ENCODE data around the gene PTPN22. TPM values are rescaled to one million over a fixed set of nuclear protein-coding genes. Genes with fewer than 3 reads are reported as not detected.
"Not testable (repeated sequence)": the region's sequence is repeated elsewhere in the genome, so short reads cannot be mapped to it uniquely, and the experiment has no call there.

PTPN22 gene
- total RNA-seq, 3 donors from 2014 or later (not counting 1 experiment from before 2014, with no cell fraction given): 98.4 to 122 (median 104) TPM

- no peaks in the 10 kb centered on the region for H3K27me3 Mint-ChIP-seq (ENCODE audit: low read depth in 2 of 2)
- intact Hi-C loops (cut with micrococcal nuclease): no loop called here
- no peaks in the 10 kb centered on the region for H3K27me3 ChIP-seq (ENCODE audit: control insufficient read depth, insufficient read depth, low read length)
Measured at GRCh38 chr1:113854234-113854633, 17.3 kb downstream of the PTPN22 start.

GRCh38 chr1:113852694-113853093 is 18.8 kb downstream of the PTPN22 start:
- peaks cover 14% of the 10 kb centered on the region in 2 donors for H3K4me1 Mint-ChIP-seq
- H3K27me3 Mint-ChIP-seq (ENCODE audit: low read depth in 2 of 2); ATAC-seq; H3K27ac ChIP-seq (ENCODE audit: low read length); H3K4me3 Mint-ChIP-seq; H3K9me3 ChIP-seq (ENCODE audit: control insufficient read depth, insufficient read depth, low read length); H3K4me3 ChIP-seq (ENCODE audit: low read length); H3K4me1 ChIP-seq (ENCODE audit: control insufficient read depth, insufficient read depth, low read length); H3K27me3 ChIP-seq (ENCODE audit: control insufficient read depth, insufficient read depth, low read length); intact Hi-C loops (cut with micrococcal nuclease); DNase-seq; H3K9me3 Mint-ChIP-seq; H3K27ac Mint-ChIP-seq: not testable (repeated sequence)
- peaks cover 65% of the 10 kb centered on the region for H3K36me3 ChIP-seq (ENCODE audit: control insufficient read depth, insufficient read depth, low read length)
- peaks cover 18% of the 10 kb centered on the region for H3K36me3 Mint-ChIP-seq
- 87% methylated on average over 6 of the region's 6 CpGs for WGBS (ENCODE audit: insufficient coverage)

More at GRCh38 chr1:113854234-113854633, 17.3 kb downstream of the PTPN22 start:
- Mint-ChIP-seq H3K27ac (peak overlapping the region in 1 of 2 donors; percentile 22), H3K4me3 (no peak overlapping the region), H3K36me3 (peaks cover 20% of the 10 kb centered on the region), H3K4me1 (peaks cover 22 to 26% of the 10 kb centered on the region in 2 donors), H3K9me3 (no peaks in the 10 kb centered on the region)
- no peak for TF ChIP-seq CTCF (IDR thresholded peaks at IDR 0.05)
- no peak for ATAC-seq
- H3K4me3 ChIP-seq (ENCODE audit: low read length): no peak overlapping the region
- DNase-seq: no peak
- H3K4me1 ChIP-seq (ENCODE audit: control insufficient read depth, insufficient read depth, low read length): peaks cover 11% of the 10 kb centered on the region
- peaks cover 63% of the 10 kb centered on the region for H3K36me3 ChIP-seq (ENCODE audit: control insufficient read depth, insufficient read depth, low read length)
- no peaks in the 10 kb centered on the region for H3K9me3 ChIP-seq (ENCODE audit: control insufficient read depth, insufficient read depth, low read length)
- no peak overlapping the region for H3K27ac ChIP-seq (ENCODE audit: low read length)
- WGBS (ENCODE audit: insufficient coverage): no CpG with 5 or more reads among the region's 1 CpG

- H3K27me3 Mint-ChIP-seq (ENCODE audit: low read depth in 2 of 2): no peaks in the 10 kb centered on the region
- DNase-seq (peak in 1 of 2 donors; percentile 35), ATAC-seq (peak in 2 of 3 donors; percentile 51 to 68)
- intact Hi-C loops (cut with micrococcal nuclease): no loop called here
- WGBS (ENCODE audit: insufficient coverage): 63% methylated on average over 2 of the region's 3 CpGs
- no peak for TF ChIP-seq CTCF (IDR thresholded peaks at IDR 0.05)
- Histone ChIP-seq H3K36me3 (ENCODE audit: control insufficient read depth, insufficient read depth, low read length) (peaks cover 65% of the 10 kb centered on the region), H3K27me3 (ENCODE audit: control insufficient read depth, insufficient read depth, low read length) (no peaks in the 10 kb centered on the region), H3K4me1 (ENCODE audit: control insufficient read depth, insufficient read depth, low read length) (peaks cover 7% of the 10 kb centered on the region), H3K9me3 (ENCODE audit: control insufficient read depth, insufficient read depth, low read length) (no peaks in the 10 kb centered on the region), H3K4me3 (ENCODE audit: low read length) (no peak overlapping the region), H3K27ac (ENCODE audit: low read length) (peak overlapping the region; percentile 30)
- no peak overlapping the region for H3K4me3 Mint-ChIP-seq
- no peaks in the 10 kb centered on the region for H3K9me3 Mint-ChIP-seq
- peaks cover 15% of the 10 kb centered on the region for H3K36me3 Mint-ChIP-seq
- peaks cover 14% of the 10 kb centered on the region in 2 donors for H3K4me1 Mint-ChIP-seq
- H3K27ac Mint-ChIP-seq: peak overlapping the region; percentile 64 to 82
Measured at GRCh38 chr1:113850127-113850796, 21.2 kb downstream of the PTPN22 start.

- TF ChIP-seq CTCF (IDR thresholded peaks at IDR 0.05): no peak
- no peak overlapping the region for H3K4me3 ChIP-seq (ENCODE audit: low read length)
- H3K4me1 ChIP-seq (ENCODE audit: control insufficient read depth, insufficient read depth, low read length): peaks cover 7% of the 10 kb centered on the region
- no peak overlapping the region for H3K27ac ChIP-seq (ENCODE audit: low read length)
- peaks cover 59% of the 10 kb centered on the region for H3K36me3 ChIP-seq (ENCODE audit: control insufficient read depth, insufficient read depth, low read length)
- DNase-seq: no peak
- Mint-ChIP-seq H3K4me1 (peaks cover 14% of the 10 kb centered on the region in 2 donors), H3K27me3 (ENCODE audit: low read depth in 2 of 2) (no peaks in the 10 kb centered on the region), H3K9me3 (no peaks in the 10 kb centered on the region), H3K36me3 (peaks cover 15% of the 10 kb centered on the region), H3K4me3 (no peak overlapping the region), H3K27ac (peak overlapping the region in 1 of 2 donors; percentile 70)
- no peaks in the 10 kb centered on the region for H3K27me3 ChIP-seq (ENCODE audit: control insufficient read depth, insufficient read depth, low read length)
- no peaks in the 10 kb centered on the region for H3K9me3 ChIP-seq (ENCODE audit: control insufficient read depth, insufficient read depth, low read length)
- intact Hi-C loops (cut with micrococcal nuclease): no loop called here
- ATAC-seq: no peak
Measured at GRCh38 chr1:113849072-113849471, 22.4 kb downstream of the PTPN22 start.

All from natural killer cell (primary cell).